GM12801 (cell line): ENCODE results near the gene UBR7.

Source experiments
- TF ChIP-seq, protein P1 (sequence below): IDR thresholded peaks from one replicate; pipeline ENCODE4 v1.5.1; 2011; ENCODE audit warnings: control low read depth; ENCODE audit not compliant: insufficient read length; ENCODE audit errors: extremely low read depth

The UBR7 gene

DNA sequence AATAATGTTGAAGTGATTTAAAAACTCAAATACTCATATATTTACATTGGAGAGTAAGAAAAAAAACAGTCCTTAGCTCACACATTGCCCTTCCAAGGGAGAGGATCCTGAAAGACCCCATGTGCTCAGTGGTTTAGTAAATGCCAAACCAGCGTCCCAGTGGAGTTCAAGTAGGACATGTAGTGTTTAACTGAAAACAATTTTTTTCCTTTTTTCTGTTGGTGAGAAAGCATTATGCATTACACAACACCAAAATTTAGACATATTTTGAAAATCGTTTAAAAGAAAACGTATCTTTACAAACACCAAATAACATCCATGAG lies 33.6 kb downstream of the UBR7 start:
- TF ChIP-seq, protein P1, sequence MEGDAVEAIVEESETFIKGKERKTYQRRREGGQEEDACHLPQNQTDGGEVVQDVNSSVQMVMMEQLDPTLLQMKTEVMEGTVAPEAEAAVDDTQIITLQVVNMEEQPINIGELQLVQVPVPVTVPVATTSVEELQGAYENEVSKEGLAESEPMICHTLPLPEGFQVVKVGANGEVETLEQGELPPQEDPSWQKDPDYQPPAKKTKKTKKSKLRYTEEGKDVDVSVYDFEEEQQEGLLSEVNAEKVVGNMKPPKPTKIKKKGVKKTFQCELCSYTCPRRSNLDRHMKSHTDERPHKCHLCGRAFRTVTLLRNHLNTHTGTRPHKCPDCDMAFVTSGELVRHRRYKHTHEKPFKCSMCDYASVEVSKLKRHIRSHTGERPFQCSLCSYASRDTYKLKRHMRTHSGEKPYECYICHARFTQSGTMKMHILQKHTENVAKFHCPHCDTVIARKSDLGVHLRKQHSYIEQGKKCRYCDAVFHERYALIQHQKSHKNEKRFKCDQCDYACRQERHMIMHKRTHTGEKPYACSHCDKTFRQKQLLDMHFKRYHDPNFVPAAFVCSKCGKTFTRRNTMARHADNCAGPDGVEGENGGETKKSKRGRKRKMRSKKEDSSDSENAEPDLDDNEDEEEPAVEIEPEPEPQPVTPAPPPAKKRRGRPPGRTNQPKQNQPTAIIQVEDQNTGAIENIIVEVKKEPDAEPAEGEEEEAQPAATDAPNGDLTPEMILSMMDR = no peak

DNA sequence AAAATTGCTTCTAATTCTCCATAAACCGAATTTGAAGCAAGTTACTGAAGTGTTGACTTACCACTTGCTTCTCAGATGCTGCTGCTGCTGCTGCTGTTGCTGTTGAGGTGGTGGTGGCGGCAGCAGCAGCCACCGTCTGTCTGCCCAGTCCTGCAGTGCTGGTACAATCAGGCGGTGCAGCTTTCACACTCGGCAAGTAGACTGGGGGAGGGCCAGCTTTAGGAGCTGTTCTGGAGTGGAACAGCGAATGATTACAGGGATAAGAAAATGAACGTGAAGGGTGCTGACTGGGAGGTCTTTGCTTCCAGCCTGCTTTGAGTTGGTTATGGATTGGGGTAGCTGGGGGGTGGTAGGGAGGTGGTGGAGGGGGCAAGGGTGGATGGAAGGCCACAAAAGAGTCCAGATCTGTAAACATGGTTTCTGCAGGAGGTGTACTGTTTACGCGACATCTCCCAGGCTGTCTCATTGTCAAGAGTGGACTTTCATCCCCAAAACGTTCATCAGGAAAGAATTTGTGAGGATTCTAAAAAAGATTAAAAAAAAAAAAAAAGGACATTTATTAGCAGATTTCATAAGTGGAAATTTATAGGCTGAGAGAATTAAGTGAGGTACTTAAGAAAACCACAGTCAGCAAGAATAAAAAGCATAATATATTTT lies 38.8 kb downstream of the UBR7 start:
- TF ChIP-seq, protein P1 = no peak

DNA sequence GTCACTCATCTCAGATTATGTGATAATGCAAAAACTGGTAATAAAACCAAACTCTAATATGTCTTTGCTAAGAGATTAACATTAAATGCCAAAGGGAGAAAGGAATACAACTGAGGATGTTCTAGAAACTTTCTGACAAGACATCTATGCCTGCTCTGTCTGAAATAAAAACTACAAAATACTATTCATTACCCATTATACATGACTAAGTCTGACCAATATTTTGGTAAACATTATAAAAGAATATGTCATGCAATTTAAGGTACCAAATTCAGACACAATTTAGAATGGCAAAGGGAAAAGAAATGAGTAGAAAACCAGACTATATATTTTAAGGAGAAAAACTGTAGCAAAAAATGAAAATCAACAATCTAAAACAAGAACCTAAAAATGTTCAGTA lies 39.5 kb downstream of the UBR7 start:
- TF ChIP-seq, protein P1 = no peak

DNA sequence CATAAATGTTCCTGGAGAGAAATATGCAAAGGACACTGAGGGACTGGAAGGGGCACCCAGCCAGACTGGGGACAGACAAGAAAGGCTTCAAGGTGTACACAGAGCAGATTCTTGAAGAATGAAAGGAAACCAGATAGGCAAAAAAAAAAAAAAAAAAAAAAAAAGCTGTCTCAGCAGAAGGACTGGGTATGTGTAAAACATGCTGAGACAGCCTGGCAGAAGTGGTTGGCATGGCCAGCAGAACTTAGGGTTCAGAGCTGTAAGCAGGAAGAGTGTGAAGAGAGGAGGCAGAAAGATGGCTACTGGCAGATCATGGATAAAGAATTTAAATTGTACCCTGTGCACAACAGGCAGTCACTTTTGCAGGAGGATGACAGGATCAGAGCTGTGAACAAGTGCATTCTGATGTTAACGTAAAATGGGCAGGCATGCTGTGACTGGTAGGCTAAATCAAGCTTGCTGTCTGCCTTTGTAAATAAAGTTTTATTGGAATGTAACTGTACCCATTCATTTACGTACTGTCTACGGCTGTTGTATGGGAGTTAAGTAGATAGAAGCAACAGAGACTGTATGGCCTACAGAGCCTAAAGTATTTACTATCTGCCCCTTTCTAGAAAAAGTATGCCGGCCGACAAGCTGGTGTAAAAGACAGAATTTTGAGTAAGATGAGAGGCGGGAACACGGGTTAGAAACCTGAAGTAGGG lies 42.2 kb downstream of the UBR7 start:
- TF ChIP-seq, protein P1 = no peak

DNA sequence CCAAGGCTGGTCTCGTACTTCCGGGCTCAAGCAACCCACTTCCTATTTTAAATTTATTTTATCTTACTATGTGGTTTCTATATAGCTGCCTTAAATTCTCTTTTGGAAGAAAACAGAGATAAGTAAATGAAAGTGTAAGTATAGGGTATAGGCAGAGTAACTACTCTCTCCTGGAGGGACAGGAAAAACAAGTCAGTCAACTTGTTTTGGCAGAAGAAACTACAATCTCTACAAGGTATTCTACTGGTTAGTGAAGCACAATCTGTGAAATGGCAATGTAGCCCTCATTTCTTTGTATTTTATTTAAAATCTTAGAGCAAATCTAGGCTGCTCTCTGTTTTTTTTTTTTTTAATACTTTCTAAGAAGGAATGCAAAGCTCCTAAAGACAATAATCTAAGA lies 55.4 kb downstream of the UBR7 start:
- TF ChIP-seq, protein P1 = no peak

DNA sequence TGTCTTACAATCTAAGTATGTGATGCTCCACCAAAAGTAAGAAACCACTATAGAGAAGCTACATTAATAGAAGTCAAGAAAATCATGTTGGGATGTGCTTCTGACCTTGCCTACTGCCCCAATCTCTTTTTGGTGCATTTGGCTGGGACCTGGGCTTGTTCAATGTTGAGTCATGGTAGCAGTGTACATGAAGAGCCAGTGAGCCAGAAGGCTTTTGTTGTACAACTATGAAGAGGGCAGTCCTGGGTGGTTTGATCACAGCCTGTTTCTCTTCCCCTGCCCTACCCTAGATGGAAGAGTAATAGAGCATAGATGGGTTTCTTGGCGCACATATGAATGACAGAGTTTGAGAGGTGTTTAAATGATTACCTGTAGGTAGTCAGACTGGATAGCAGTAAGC lies 56.4 kb downstream of the UBR7 start:
- TF ChIP-seq, protein P1 = no peak

DNA sequence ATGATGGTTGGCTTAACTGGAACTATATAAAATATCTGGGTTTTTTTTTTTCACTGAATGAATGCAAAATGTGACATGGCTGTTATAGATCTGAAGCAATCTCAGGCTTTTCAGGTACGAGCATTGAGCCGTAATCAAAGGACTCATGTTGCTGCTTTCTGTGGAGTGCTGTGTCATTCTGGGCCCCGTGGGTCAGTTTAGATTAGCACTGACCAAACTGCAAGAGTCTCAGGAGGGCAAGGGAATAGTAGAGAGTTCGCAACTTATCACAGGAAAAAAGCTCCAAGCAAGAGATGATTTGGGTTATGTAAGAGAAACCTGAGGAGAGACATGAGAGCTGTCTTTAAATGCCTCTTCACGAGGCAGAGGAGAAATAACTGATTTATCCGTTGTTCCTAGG lies 59.1 kb downstream of the UBR7 start:
- TF ChIP-seq, protein P1 = no peak
